Parathyroid adenoma (tissue), 2 donors: ENCODE measurements around the gene LAMB1.

Source experiments
- H2AFZ ChIP-seq: fragments of 300-600 bp; sonication (generic); one replicate; pipeline ENCODE4 v1.7.0; 2017; ENCODE audit warnings: antibody characterized with exemption, mild to moderate bottlenecking
- H3K27ac ChIP-seq: fragments of 300-600 bp; sonication (generic); one replicate; pipeline ENCODE4 v1.7.0; 2017
- H3K27me3 ChIP-seq: fragments of 300-600 bp; sonication (generic); one replicate; pipeline ENCODE4 v1.7.0; 2017; ENCODE audit warnings: low read length; ENCODE audit not compliant: control insufficient read depth, insufficient read depth
- H3K36me3 ChIP-seq: fragments of 300-600 bp; sonication (generic); one replicate; pipeline ENCODE4 v1.7.0; 2017; ENCODE audit warnings: low read length; ENCODE audit not compliant: control insufficient read depth, insufficient read depth
- H3K4me1 ChIP-seq: fragments of 300-600 bp; sonication (generic); one replicate; pipeline ENCODE4 v1.7.0; 2017; ENCODE audit warnings: control low read depth
- H3K4me2 ChIP-seq: fragments of 300-600 bp; sonication (generic); one replicate; pipeline ENCODE4 v1.7.0; 2017; ENCODE audit warnings: low read length
- H3K4me3 ChIP-seq: fragments of 300-600 bp; sonication (generic); one replicate; pipeline ENCODE4 v1.7.0; 2017; ENCODE audit warnings: low read depth, low read length
- H3K79me2 ChIP-seq: fragments of 300-600 bp; sonication (generic); one replicate; pipeline ENCODE4 v1.7.0; 2017; ENCODE audit warnings: control low read depth
- H3K9ac ChIP-seq: fragments of 300-600 bp; sonication (generic); one replicate; pipeline ENCODE4 v1.7.0; 2017; ENCODE audit warnings: mild to moderate bottlenecking
- H3K9me3 ChIP-seq: fragments of 300-600 bp; sonication (generic); one replicate; pipeline ENCODE4 v1.7.0; 2017; ENCODE audit warnings: low read length; ENCODE audit not compliant: control insufficient read depth
- CTCF ChIP-seq: fragments of 300-600 bp; sonication (generic); IDR thresholded peaks from one replicate; pipeline ENCODE4 v1.7.0; 2017; ENCODE audit warnings: antibody characterized with exemption, mild to moderate bottlenecking
- donor health status: primary hyperparathyroidism.

LAMB1 gene

GRCh38 chr7:107917763-107918651, 85.0 kb downstream of the LAMB1 start:
- no peaks in the 10 kb centered on the region for H3K79me2 ChIP-seq
- no peaks in the 10 kb centered on the region for H3K36me3 ChIP-seq
- H3K27me3 ChIP-seq, result no peaks in the 10 kb centered on the region
- no peak overlapping the region for H3K4me2 ChIP-seq
- H2AFZ ChIP-seq, result no peak overlapping the region
- H3K4me3 ChIP-seq, result no peak overlapping the region
- no peak overlapping the region for H3K27ac ChIP-seq
- H3K9me3 ChIP-seq, result no peaks in the 10 kb centered on the region
- TF ChIP-seq CTCF, result no peak
- no peak overlapping the region for H3K9ac ChIP-seq
- H3K4me1 ChIP-seq, result no peaks in the 10 kb centered on the region

- H3K9me3 ChIP-seq, result no peaks in the 10 kb centered on the region
- no peak overlapping the region for H2AFZ ChIP-seq
- no peaks in the 10 kb centered on the region for H3K36me3 ChIP-seq
- TF ChIP-seq CTCF, result no peak
- no peaks in the 10 kb centered on the region for H3K4me1 ChIP-seq
- no peak overlapping the region for H3K9ac ChIP-seq
- peaks cover 4% of the 10 kb centered on the region for H3K79me2 ChIP-seq
- no peak overlapping the region for H3K4me2 ChIP-seq
- H3K27ac ChIP-seq, result no peak overlapping the region
- H3K4me3 ChIP-seq, result no peak overlapping the region
- no peaks in the 10 kb centered on the region for H3K27me3 ChIP-seq
These were observed 87.4 kb downstream of the LAMB1 start for GRCh38 chr7:107915541-107915940.

GRCh38 chr7:107914831-107915230, 88.1 kb downstream of the LAMB1 start:
- Histone ChIP-seq H3K4me3 (no peak overlapping the region), H3K9ac (no peak overlapping the region), H2AFZ (no peak overlapping the region), H3K36me3 (no peaks in the 10 kb centered on the region), H3K4me2 (no peak overlapping the region), H3K27ac (no peak overlapping the region), H3K9me3 (no peaks in the 10 kb centered on the region), H3K4me1 (no peaks in the 10 kb centered on the region), H3K27me3 (no peaks in the 10 kb centered on the region), H3K79me2 (peaks cover 4% of the 10 kb centered on the region)
- TF ChIP-seq CTCF, result no peak

- Histone ChIP-seq H3K36me3 (no peaks in the 10 kb centered on the region), H3K27ac (no peak overlapping the region)
- TF ChIP-seq CTCF, result no peak
These were observed 89.1 kb downstream of the LAMB1 start for GRCh38 chr7:107913851-107914250.

GRCh38 chr7:107911981-107912380, 91.0 kb downstream of the LAMB1 start:
- Histone ChIP-seq H3K9ac (no peak overlapping the region), H2AFZ (no peak overlapping the region), H3K4me3 (no peak overlapping the region), H3K27me3 (no peaks in the 10 kb centered on the region), H3K4me2 (no peak overlapping the region), H3K36me3 (no peaks in the 10 kb centered on the region), H3K79me2 (peaks cover 4% of the 10 kb centered on the region), H3K9me3 (no peaks in the 10 kb centered on the region), H3K4me1 (no peaks in the 10 kb centered on the region), H3K27ac (no peak overlapping the region)
- TF ChIP-seq CTCF, result no peak

More at GRCh38 chr7:107913851-107914250, 89.1 kb downstream of the LAMB1 start:
- Histone ChIP-seq H3K9me3 (no peaks in the 10 kb centered on the region), H3K4me2 (no peak overlapping the region), H3K4me3 (no peak overlapping the region), H3K79me2 (peaks cover 4% of the 10 kb centered on the region), H2AFZ (no peak overlapping the region), H3K27me3 (no peaks in the 10 kb centered on the region), H3K4me1 (no peaks in the 10 kb centered on the region), H3K9ac (no peak overlapping the region)
